Fibroblast of skin of right quadriceps (primary cell): ENCODE results near the gene CIDEA.
"Not testable (repeated sequence)": the region's sequence is repeated elsewhere in the genome, so short reads cannot be mapped to it uniquely, and the experiment has no call there.

Source experiments
- DNase-seq: peaks from one replicate; pipeline ENCODE4 v3.0.0-alpha.2; 2013

The CIDEA gene

GRCh38 chr18:12242658-12243260 is 11.4 kb upstream of the CIDEA start:
- DNase-seq: no peak

GRCh38 chr18:12243272-12243671 is 10.9 kb upstream of the CIDEA start:
- DNase-seq: not testable (repeated sequence)

- DNase-seq: no peak
Observed at GRCh38 chr18:12245793-12246135, 8.4 kb upstream of the CIDEA start.

- peak; percentile 13 for DNase-seq
Observed at GRCh38 chr18:12246849-12247808, 7.0 kb upstream of the CIDEA start.

- DNase-seq: no peak
Observed at GRCh38 chr18:12247946-12248345, 6.2 kb upstream of the CIDEA start.

- no peak for DNase-seq
Observed at GRCh38 chr18:12248926-12249720, 5.0 kb upstream of the CIDEA start.

- DNase-seq: no peak
Observed at GRCh38 chr18:12251311-12251710, 2.9 kb upstream of the CIDEA start.

- no peak for DNase-seq
Observed at GRCh38 chr18:12252061-12252460, 2.1 kb upstream of the CIDEA start.

- DNase-seq: no peak
Observed at GRCh38 chr18:12253027-12253426, 1.1 kb upstream of the CIDEA start.

GRCh38 chr18:12253663-12254135 is 462 bp upstream of the CIDEA start:
- DNase-seq: no peak

- no peak for DNase-seq
Observed at GRCh38 chr18:12254820-12255511, 805 bp downstream of the CIDEA start.

GRCh38 chr18:12255626-12256026 is 1.5 kb downstream of the CIDEA start:
- peak; percentile 46 for DNase-seq

GRCh38 chr18:12256951-12257350 is 2.8 kb downstream of the CIDEA start:
- DNase-seq: peak; percentile 15

GRCh38 chr18:12257996-12258718 is 4.0 kb downstream of the CIDEA start:
- DNase-seq: no peak

GRCh38 chr18:12258719-12259705 is 4.9 kb downstream of the CIDEA start:
- no peak for DNase-seq

- DNase-seq: no peak
Observed at GRCh38 chr18:12262748-12263147, 8.6 kb downstream of the CIDEA start.

GRCh38 chr18:12264864-12265263 is 10.7 kb downstream of the CIDEA start:
- no peak for DNase-seq

- peak; percentile 81 for DNase-seq
Observed at GRCh38 chr18:12271376-12272235, 17.4 kb downstream of the CIDEA start.

- no peak for DNase-seq
Observed at GRCh38 chr18:12274793-12275192, 20.6 kb downstream of the CIDEA start.
